AG09309 (cell line): ENCODE measurements around the gene TMEM259.

ENCODE experiments used
- DNase-seq: peaks from one replicate; pipeline ENCODE4 v3.0.0-alpha.2; 2010; ENCODE audit warnings: low read depth
- H3K4me3 ChIP-seq: 2 replicates; pipeline ENCODE4 v1.5.1; 2011; ENCODE audit warnings: mild to moderate bottlenecking, low read depth, low read length, moderate library complexity; ENCODE audit not compliant: control insufficient read depth
- TF ChIP-seq, protein P1 (sequence below): IDR thresholded peaks from 2 replicates; pipeline ENCODE4 v1.5.1; 2011; ENCODE audit warnings: mild to moderate bottlenecking, low read depth, low read length, inconsistent platforms; ENCODE audit not compliant: insufficient read depth, control insufficient read depth; ENCODE audit errors: missing control alignments

TMEM259 gene

DNA sequence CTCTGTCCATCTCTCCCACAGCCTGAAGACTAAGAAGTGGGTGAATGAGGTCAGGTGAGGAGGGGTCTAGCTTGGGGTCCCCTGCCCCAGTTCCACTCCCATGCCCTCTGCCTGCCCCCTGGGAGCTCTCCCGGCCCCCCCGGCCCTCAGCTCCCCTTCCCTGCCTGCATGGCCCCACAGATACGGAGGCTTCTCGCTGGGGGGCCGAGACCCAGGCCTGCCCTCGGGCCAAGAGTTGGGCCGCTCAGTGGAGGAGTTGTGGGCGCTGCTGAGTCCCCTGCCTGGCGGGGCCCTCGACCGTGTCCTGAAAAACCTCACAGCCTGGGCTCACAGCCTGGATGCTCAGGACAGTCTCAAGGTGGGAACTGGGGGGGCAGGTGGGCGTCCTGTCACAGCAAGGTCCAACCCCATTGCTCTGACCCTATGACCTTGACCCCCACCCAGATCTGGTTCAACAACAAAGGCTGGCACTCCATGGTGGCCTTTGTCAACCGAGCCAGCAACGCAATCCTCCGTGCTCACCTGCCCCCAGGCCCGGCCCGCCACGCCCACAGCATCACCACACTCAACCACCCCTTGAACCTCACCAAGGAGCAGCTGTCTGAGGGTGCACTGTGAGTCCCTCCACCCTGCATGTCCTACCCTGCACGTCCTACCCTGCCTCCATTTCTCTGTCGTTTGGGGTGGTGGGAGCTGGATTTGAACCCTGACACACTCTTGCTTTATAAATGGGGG is 35.1 kb upstream of the TMEM259 start:
- no peak overlapping the region for H3K4me3 ChIP-seq
- no peak for DNase-seq
- TF ChIP-seq, protein P1, sequence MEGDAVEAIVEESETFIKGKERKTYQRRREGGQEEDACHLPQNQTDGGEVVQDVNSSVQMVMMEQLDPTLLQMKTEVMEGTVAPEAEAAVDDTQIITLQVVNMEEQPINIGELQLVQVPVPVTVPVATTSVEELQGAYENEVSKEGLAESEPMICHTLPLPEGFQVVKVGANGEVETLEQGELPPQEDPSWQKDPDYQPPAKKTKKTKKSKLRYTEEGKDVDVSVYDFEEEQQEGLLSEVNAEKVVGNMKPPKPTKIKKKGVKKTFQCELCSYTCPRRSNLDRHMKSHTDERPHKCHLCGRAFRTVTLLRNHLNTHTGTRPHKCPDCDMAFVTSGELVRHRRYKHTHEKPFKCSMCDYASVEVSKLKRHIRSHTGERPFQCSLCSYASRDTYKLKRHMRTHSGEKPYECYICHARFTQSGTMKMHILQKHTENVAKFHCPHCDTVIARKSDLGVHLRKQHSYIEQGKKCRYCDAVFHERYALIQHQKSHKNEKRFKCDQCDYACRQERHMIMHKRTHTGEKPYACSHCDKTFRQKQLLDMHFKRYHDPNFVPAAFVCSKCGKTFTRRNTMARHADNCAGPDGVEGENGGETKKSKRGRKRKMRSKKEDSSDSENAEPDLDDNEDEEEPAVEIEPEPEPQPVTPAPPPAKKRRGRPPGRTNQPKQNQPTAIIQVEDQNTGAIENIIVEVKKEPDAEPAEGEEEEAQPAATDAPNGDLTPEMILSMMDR: no peak

- H3K4me3 ChIP-seq: no peak overlapping the region
- TF ChIP-seq, protein P1: no peak
- DNase-seq: no peak
Observed at GRCh38 chr19:1055028-1055425, 34.1 kb upstream of the TMEM259 start.

- DNase-seq: no peak
- TF ChIP-seq, protein P1: no peak
- no peak overlapping the region for H3K4me3 ChIP-seq
Observed at GRCh38 chr19:1054102-1055027, 33.4 kb upstream of the TMEM259 start.

DNA sequence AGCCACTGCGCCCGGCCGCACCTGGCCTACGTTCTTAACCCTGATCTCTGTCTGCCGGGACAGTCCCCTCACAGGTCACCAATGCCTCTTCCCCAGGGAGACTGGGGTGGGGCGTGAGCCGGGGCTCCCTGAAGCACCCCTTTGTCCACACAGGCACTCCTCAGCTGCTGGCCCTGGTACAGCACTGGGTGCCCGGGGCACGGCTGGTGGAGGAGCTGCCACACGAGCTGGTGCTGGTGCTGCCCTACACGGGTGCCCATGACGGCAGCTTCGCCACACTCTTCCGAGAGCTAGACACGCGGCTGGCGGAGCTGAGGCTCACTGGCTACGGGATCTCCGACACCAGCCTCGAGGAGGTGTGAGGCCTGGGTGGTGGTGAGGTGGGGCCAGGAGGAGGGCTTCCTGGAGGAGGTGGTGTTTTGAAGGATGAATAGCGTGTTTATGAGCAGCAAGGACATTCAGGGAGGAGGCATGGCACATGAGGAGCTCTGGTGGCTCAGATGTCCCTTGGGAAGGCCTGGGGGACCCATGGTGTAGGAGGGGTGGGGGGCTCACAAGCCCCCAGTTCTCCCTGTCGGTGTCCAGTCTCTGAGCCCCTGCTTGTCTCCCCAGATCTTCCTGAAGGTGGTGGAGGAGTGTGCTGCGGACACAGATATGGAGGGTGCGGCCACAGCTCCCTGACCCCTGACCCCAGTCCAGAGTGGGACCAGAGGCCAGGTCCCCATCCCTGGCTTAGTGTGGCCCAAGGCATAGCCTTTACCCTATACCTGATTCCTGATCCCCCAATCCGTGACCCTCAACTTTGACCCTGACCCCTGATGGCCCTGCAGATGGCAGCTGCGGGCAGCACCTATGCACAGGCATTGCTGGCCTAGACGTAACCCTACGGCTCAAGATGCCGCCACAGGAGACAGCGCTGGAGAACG is 32.5 kb upstream of the TMEM259 start:
- H3K4me3 ChIP-seq: no peak overlapping the region
- DNase-seq: no peak
- TF ChIP-seq, protein P1: no peak

GRCh38 chr19:1052349-1052975 is 31.5 kb upstream of the TMEM259 start:
- no peak for DNase-seq
- TF ChIP-seq, protein P1: no peak
- H3K4me3 ChIP-seq: no peak overlapping the region
